ENCODE data around the gene PTPRN. TPM values are rescaled to one million over a fixed set of nuclear protein-coding genes. Genes with fewer than 3 reads are reported as not detected.
A peak's percentile ranks its signal among the peaks of the same experiment; 100 is the strongest.

The PTPRN gene
- total and polyA plus RNA-seq, 2 experiments from 2014 or later: 5.1 to 22.1 TPM

GRCh38 chr2:219285894-219286425 is 23.2 kb downstream of the PTPRN start (continued):
- TF ChIP-seq REST (IDR thresholded peaks at IDR 0.05; ENCODE audit: unreplicated experiment): no peak
- peak; percentile 54; the same call in 1 of the 2 replicates for TF ChIP-seq CREB1 (CRISPR knock-in tag; IDR thresholded peaks at IDR 0.05; ENCODE audit: low read depth)

- no peaks in the 10 kb centered on the region; the same call in 1 of the 2 replicates for H3K36me3 ChIP-seq (ENCODE audit: insufficient read depth)
- no peak overlapping the region for H3K27ac ChIP-seq (ENCODE audit: low read depth)
- H3K9me3 Mint-ChIP-seq: no peaks in the 10 kb centered on the region
- H3K27me3 Mint-ChIP-seq (ENCODE audit: insufficient read depth, low read depth, poor library complexity): peaks cover 4% of the 10 kb centered on the region
- no peaks in the 10 kb centered on the region for H3K79me2 ChIP-seq (replicated peaks; ENCODE audit: insufficient read depth)
- no peak for DNase-seq (ENCODE audit: low spot score)
- peak overlapping the region; percentile 39; the same call in 1 of the 2 replicates for H3K4me3 ChIP-seq
- no peak overlapping the region for H3K4me3 Mint-ChIP-seq
- peaks cover 11% of the 10 kb centered on the region; the same call in 2 of the 3 replicates for H3K36me3 Mint-ChIP-seq (ENCODE audit: low read depth)
- H3K4me2 ChIP-seq: peak overlapping the region; percentile 62; the same call in 1 of the 2 replicates
- H2AFZ ChIP-seq: no peak overlapping the region
- H3K27me3 ChIP-seq (ENCODE audit: insufficient read depth): no peaks in the 10 kb centered on the region
- H3F3A ChIP-seq (replicated peaks; ENCODE audit: low read depth): no peaks in the 10 kb centered on the region
- H4K20me1 ChIP-seq (replicated peaks; ENCODE audit: insufficient read depth): no peaks in the 10 kb centered on the region; the same call in 1 of the 2 replicates
- H3K4me1 Mint-ChIP-seq: peaks cover 14% of the 10 kb centered on the region
- ATAC-seq: no peak
- H3K27ac Mint-ChIP-seq: no peak overlapping the region; the same call in 1 of the 2 replicates
- peaks cover 4% of the 10 kb centered on the region; the same call in 1 of the 2 replicates for H3K4me1 ChIP-seq (ENCODE audit: insufficient read depth)
- no peaks in the 10 kb centered on the region for H3K9me2 ChIP-seq (ENCODE audit: insufficient read depth)
- TF ChIP-seq ETS1 (IDR thresholded peaks at IDR 0.05) (no peak), CTCF (conservative IDR thresholded peaks at IDR 0.05; ENCODE audit: low read depth in 2 of 2) (no peak), JUNB (IDR thresholded peaks at IDR 0.05; ENCODE audit: unreplicated experiment) (no peak), ZNF114 (CRISPR knock-in tag; IDR thresholded peaks at IDR 0.05) (no peak), EZH2phosphoT487 (IDR thresholded peaks at IDR 0.05; ENCODE audit: unreplicated experiment) (no peak), NANOG (IDR thresholded peaks at IDR 0.05; ENCODE audit: borderline replicate concordance) (no peak), POLR2AphosphoS5 (IDR thresholded peaks at IDR 0.05; ENCODE audit: low read depth) (no peak), REST (IDR thresholded peaks at IDR 0.05; ENCODE audit: unreplicated experiment) (no peak)
These were observed 23.8 kb downstream of the PTPRN start for GRCh38 chr2:219285373-219285735.

Data from GM23338 (cell line).